Renal cortex interstitium (tissue), 11 donors: ENCODE measurements around the gene ZMIZ1. TPM values are rescaled to one million over a fixed set of nuclear protein-coding genes. Genes with fewer than 3 reads are reported as not detected.

Experiments
- DNase-seq, 11 donors: peaks; one replicate each; pipeline ENCODE4 v3.0.0-alpha.2; 2013; ENCODE audit warnings: low read depth in 9 of 11, low spot score in 4 of 11; ENCODE audit errors: extremely low read depth in 1 of 11
- polyA plus RNA-seq, 3 donors: library from polyadenylated mRNA; unstranded; fragments of 120-200 nt; gene quantifications; one replicate each; pipeline ENCODE4 v1.2.1, GENCODE V29; 2013; ENCODE audit not compliant: insufficient read length in 3 of 3

Gene ZMIZ1
- polyA plus RNA-seq, 3 donors, result 69.2 to 85.6 (median 74.3) TPM

DNA sequence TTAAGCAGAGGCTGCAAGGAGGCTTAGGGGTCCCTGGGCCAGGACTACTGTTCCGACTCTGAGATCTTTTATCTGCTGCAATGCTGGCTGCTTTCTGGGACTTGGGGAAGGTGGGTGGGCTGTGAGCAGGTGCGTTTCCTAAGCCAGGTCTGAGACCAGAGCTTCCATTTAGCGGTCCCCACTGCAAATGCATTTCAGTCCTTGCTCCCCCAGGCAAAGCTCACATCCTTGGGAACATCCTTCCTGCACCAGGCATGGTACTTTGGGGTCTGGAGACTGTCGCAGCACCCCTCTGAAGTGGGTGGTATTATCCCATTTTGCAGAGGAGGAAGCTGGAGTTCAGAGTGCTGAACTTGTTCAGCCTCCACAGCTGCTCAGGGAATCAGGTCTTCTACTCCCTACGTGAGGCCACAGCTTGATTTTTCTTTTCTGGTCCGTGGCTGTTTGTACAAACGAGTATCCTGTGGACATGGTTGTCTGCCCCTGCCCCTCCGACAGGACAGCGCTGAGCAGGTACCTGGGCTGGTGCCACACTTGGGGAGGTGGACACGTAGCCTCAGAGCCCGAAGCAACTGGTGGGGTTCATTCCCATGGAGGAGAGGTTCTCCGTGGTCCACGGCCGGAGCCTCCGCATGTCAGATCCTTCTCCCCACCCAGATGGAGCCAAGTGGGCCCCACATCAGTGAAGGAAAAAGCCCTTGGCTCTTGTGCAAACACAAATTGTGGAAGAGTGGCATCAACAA lies 20.0 kb downstream of the ZMIZ1 start:
- no peak for DNase-seq

DNA sequence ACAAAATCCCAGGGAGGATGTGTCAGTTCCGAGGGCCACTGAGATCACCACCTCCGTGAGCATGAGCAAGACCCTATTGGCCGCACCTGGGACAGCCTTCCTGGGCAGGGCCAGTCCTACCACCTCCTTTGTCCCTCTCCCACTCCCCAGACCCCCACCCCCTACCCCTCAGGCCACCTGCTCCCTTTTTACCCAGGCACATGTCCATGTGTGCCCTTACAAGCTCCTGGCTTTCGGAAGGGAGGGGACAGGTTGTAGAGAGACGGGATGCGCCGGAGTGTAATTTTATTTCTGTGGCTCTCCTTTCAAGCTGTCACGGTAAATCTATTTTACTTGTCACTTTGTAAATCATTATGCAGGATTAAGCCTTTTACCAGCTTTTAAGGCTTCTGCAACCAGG lies 20.9 kb downstream of the ZMIZ1 start:
- no peak for DNase-seq

DNA sequence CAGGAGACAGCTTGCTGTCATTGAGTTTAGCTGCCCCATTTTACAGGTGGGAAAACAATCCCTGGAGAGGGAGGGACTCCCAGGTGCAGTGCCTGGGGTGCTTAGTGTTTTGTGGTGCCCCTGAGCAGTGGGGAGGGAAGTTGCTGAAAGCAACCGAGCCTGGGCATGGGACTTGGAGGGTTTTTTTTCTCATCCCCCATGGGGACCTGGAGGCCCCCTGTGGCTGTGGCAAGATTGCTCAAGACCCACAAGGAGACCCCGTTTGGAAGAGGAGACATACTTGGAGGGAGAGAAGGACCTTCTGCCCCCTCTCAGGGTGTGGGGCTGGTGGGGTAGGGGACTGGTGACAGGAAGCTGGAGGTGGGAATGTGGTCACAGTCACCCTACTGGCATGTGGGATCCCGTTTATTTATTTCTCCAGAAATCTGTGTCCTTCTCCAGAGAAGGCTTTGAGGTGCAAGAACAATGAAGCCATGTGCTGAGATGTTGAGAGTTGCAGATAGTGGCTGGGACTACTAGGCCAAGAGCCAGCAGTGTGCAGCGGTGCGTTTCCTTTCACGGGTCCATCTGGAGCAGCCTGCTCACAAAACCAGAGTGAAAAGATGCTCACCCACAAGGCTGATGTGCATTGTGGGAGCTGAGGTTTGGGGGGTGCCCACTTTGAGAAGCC lies 21.5 kb downstream of the ZMIZ1 start:
- no peak for DNase-seq

DNA sequence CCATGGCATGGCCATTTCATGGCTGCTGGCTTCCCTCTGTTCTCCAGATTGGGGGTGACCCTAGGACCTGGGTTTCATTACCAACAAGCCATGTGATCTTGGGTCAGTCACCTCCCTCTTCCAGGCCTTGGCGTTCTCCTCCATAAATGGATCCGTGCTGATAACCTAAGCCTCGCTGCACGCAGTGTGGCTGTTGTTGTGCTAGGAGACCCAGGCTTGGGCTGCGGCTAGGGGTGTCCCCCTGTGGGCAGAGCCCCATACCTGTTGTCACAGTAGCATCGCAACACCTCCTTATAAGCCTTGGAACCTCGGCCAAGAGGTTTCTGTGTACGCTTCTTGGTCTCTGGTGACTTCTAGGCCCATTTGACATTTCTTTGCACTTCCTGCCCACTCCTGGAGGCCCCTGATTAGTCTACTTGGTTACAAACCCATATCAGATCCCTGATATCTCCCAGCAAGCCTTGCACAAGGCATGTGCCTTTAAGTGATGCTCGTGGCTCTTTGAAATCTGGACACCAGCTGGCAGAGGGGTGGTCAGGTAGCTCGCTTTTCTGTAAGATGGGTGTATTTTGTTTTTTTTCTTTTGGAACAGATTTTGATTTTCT lies 23.6 kb downstream of the ZMIZ1 start:
- no peak for DNase-seq

DNA sequence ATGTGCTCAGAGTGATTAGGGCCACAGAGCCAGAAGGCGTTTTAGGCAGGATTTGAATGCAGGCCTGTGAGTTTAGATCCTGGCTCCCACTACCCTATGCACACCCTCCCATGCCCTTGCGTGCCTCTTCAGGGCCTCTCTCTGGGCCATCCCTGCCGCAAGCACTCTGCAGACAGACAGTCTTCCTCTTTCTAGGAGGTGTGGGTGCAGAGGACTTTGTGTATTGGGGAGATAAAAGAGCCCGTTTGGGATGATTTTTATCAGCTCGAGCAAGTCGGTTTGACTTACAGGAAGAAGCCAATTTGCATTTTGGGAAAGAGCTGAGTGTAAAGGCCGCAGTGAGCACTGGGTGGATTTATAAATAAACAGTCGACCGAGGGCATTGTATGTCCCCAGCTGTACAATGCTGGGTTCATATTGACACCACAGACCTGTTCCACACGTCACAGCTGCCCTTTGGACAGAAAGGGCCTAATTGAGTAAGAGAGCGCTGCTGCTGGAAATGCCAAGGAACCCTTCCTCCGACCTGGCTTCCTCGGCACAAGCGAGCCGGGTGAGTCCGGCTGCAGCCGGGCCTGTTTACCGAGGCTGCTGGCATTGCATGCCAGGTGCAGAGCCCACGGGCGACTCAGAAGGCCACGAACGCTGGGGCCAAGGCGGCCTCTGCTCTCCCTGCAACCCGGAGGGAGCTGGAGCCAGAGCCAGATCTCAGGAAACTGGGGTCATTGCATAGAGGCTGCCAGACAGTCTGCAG lies 25.1 kb downstream of the ZMIZ1 start:
- no peak for DNase-seq

DNA sequence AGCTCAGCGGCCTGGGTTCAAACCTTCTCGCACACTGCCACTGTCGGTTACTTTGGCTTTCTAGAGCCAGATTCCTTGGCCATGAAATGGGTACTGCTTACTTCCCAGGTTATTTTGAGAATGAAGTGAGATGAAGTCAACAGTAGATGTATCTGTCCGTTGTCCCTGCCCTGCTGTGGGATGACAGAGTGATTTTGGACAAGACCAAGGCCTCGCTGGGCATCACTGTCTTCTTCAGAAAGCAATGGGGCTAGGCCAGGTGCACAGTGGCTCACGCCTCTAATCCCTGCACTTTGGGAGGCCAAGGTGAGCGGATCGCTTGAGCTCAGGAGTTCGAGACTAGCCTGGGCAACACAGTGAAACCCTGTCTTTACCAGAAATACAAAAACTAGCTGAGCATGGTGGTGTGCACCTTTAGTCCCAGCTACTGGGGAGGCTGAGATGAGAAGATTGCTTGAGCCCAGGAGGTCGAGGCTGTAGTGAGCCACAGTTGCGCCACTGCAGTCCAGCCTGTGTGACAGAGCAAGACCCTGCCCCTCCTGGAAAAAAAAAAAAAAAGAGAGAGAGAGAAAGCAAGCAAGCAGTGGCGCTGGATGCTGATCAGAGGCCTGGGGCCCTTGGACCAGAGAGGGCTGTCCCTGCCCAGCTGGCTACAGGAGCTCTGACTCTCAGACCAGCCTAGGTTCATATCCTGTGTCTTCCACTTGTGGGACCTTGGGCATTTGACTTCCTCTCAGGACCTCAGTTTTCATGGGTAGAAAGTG lies 25.8 kb downstream of the ZMIZ1 start:
- DNase-seq, result no peak

DNA sequence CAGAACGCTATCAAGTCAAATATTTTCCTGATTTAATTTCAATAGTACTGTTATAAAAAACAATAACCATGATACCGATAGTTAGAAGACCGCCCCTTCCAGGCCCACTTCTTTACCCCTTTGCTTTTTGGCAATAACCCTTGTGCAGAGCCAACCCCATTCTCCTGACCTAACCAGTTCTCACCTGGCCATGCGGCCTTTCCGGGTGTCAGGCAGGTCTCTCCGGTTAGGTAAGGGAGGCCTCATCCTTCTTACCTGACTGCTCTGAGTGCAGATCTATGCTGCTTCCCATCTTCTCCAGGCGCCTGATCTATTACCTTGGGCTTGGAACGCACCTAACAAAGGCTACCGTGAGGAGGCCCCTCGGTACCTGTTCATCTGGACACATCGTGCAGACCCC lies 26.6 kb downstream of the ZMIZ1 start:
- no peak for DNase-seq

DNA sequence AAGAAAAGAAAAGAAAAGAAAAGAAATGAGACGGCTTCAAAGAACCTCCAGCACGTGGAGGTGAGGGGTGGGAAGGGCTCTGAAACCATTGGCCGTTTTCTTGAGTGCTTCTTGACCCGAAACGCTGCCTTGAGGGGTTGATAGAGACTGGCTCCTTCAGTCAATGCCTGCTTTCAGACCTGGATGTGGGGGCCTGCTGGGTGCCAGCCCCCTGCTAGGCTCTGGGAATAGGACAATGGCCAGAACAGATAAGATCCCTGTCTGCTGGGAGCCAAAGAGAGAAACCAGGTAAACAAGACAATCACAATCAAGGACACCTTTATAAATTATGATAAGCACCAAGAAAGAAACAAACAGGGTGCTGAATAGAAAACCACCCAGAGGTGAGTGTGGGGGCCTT lies 27.7 kb downstream of the ZMIZ1 start:
- no peak for DNase-seq

DNA sequence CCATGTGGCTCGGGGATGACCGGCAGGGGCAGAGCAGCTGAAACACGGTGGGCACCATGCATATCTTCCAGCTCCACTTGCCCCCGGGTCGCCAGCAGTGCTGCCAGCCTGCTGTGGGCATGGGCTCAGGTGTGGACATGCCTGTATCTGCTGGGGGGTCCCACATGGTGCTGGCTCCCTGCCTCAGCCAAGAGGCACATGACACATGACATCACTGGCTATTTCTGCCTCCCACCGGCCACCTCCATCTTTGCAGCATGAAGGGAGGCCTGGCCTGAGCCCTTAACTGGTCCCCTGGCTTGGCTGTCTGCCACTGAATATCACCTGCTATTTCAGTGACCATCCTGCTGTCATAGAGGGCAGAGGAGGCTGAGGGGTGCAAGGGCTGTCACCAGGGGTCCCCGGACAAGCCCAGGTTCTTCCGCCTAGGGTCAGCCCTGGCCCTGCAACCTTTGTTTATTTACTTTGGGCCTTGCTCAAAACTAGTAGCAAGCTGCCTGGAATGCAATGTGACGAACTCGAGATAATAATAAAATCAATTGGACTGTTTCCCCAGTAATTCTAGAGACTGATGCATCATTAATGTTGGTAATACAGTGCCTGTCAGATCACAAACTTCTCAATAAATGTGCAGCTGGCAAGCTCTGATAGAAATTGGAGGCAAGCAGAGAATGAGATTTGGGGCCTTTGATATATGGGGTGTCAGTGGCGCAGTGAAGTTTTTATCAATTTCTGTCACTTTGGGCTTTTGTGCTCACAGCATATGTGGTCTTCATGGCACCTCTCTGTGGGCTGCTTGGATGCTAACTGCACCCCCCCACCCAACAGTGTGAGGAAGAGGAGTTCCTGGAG lies 28.5 kb downstream of the ZMIZ1 start:
- DNase-seq, result no peak

DNA sequence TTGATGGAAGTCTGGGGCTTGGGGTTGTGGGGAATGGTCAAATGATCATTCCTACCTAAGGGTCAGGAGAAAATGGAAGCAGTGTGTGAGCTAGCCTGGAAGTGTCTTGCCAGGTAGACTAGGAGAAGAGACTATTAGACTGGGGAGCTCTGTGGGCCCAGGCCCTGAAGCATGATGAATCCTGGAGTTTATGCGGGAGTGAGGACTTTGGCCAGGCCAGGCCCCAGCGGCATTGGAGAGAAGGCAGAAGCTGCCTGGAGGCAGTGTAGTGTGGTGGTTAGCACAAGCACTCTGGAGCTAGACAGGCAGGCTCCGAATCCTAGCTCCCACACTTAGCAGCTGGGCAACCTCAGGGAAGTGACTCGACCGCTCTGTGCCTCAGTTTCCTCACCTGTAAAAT lies 29.3 kb downstream of the ZMIZ1 start:
- DNase-seq, result no peak

DNA sequence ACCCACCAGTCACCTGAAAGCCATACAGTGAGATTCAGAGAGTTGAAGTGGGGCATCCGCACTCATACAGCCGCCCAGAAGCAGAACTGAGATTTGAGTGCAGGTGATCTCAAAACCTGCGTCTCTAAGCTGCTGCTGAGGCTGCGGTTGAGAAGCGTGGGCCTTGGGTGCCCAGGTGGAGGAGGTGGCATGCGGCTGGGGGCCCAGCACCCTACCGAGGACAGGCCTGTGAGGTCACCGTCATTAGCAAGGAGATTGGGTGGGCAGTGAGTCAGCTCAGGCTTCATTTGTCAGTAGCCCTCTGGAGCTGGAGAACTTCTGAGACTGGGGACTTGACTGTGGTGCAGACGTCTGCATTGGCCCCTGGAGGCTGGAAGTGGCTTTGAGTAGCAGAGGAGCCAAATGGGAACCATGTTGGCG lies 29.8 kb downstream of the ZMIZ1 start:
- DNase-seq, result no peak

DNA sequence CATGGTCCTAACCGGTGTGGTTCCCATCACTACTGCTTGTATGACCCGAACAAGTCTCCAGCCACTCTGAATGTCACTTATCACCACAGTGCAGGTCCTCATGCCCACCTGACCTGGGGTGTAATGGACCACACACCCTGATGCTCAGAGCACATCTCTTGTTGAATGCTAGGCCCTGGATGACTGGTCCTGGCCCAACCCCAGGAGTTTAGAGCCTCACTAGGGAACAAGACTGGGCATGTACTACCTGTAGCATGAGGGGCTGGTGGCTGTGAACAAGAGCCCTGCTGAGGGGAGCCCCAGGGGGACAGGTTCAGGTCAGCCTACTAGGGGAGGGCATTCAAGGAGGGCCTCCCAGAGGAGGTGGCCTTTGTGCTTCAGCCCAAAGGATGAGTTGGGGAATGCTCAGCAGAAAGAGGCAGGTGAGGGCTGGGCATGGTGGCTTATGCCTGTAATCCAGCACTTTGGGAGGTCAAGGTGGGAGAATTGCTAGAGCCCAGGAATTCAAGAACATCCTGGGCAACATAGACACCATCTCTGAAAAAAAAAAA lies 31.2 kb downstream of the ZMIZ1 start:
- no peak for DNase-seq

DNA sequence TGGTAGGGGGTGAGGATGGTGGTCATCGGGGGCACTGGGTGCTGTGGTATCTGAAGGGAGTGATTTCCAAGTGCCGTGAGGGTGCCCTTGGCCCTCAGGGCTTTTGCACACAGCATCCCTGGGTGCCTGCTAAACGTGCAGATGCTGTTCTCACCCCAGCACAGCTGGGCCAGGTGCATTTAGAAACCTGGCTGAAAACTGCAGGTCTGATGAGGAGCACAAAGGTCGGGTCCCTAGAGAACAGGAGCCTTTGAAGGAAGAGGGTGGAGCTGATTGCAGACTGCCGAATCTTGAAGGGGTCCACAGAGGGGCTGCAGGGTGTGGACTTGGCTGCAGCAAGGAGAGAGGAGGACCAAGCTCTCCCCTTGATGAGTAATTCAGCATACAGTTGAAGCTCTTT lies 32.0 kb downstream of the ZMIZ1 start:
- DNase-seq, result no peak

DNA sequence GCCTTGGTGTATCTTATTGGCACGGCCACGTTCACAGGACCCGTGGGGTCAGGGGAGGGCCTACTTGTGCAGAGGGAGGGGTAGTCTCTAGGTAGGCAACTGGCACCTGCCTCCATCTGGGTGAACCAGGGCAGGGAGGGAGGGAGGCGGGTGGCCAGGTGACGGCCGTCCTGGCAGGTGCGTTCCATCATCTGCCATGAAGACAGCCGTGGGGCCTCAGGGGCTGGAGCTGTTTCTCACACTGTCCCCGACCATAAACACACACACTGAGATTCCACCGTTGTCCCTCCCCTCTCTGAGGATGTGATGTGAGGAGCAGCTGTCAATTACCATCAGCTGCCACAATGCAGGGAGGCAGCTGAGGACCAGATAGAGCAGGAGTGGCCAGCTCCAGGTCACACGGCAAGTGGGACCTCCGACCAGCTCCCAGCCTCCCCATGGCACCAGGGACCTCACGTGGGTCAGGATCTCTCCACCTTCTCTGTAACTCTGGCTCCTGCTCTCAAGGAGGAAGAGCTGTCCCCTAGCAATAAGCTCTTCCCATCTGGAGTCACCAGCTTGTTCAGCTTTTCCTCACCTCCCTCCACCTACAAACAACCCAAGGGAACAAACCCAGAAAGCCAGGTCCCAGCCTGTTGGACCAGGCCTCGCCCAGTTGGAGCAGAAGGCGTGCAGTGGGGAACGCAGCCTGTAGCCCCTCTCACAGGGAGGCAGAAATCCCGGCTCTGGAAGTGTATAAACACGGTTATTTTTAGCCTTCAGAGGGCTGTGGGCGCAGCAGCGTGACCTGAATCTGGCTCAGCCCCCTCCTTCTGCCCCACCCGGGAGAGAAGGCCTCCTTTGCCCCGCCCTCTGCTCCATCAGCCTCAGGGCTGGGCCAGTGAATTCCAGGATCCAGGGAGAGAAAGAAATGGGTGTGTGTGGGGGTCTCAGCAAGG lies 33.1 kb downstream of the ZMIZ1 start:
- peak; percentile 56 to 85 (median 73) for DNase-seq

DNA sequence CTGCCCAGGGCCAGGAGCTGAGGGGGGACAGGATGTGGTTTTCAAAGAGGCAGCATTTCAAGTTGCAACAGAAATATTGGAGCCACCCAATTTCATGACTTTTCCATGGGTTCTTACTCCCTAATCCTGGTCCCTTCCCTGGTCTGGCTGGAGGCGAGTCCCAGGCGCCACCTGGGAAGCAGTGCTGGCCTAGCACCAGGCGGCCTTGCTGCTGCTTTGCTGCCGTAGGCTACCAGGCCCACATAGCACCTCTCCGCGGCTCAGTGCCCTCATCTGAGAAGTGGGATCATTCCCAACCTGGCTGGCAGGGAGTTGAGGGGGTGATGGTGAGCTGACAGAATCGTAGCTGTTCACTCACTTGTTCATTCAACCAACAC lies 33.7 kb downstream of the ZMIZ1 start:
- no peak for DNase-seq

DNA sequence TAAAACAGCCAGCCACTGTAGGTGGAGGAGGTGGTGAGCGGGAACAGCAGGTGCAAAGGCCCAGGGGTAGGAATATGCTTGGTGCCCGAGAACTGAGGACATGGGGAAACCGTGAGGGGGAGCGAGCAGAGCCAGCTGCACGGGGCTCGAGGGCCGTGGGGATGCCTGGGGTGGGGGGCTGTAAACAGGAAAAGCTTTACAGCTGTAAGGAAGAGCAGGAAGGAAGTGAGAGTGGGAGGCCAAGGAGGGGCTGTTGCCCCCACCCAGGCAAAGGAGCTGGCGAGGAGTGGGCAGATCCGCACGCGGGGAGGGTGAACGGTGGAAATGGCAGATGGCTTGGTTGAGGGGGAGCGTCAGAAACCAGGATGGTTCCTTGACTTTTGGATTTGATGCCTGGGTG lies 34.4 kb downstream of the ZMIZ1 start:
- no peak for DNase-seq

DNA sequence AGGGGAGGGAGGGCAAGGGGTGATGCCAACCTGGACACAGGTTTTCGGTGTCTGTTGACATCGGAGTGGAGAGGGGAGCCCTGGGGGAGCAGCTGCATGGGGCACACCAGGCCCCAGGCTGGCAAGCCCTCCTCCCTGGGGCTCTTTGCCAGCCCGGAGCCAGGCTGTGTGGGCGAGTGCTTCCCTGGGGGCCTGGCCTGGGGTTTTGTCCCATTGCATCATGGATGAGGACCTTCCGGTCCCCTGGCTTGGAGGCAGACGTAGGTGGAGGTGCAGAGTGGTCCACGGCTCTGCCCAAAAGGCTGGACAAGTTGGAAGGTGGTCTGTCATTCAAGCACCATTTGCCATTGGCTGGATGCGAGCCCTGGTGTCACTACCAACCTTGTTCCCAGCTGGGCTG lies 34.8 kb downstream of the ZMIZ1 start:
- DNase-seq, result no peak
